Measurements from ENCODE around the gene GRK2. TPM values are rescaled to one million over a fixed set of nuclear protein-coding genes. Genes with fewer than 3 reads are reported as not detected.

GRK2 gene
- total and polyA plus RNA-seq, 9 of the 15 experiments (the other 6 are each of a cell fraction or from before 2014, with no cell fraction given): 0.24 to 95.8 (median 56.5) TPM

DNA sequence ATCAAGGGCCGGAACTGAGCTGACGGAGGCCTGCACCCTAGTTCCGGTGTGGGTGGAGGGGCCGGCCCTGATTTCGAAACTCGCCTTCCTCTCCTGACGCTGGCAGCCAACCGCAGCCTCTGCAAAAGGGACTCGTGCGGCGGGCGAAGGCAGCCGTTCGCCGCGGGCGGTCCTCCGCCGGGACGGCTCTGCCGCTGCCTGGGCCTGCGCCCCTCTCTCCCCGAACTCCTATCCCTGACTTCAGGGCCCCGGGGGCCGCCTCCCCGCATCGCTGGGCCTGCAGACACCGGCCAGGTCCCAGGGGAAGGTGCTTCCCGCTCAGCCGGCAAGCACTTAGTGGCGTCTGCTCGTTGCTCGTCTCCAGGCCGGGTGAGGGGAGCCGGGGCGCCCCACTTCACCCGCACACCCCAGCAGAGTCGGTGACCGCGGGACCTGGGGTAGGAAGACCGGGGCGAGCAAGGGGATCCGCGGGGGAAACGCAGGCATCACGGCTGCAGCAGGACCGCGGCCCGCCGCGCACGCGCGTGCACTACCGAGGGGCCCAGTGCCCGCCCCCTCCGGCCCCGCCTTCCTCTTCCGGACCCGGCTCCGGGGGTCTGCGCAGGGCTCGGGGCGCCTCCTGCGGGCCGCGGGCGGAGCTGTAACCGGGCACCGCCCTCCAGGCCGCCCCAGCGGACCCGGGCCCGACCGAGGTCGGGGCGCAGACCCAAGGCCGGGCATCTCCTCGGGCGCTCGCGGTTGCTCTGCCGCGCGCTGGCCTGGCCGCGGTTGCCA, 22.4 kb downstream of the GRK2 start (continued):
- TF ChIP-seq EGR1 (conservative IDR thresholded peaks at IDR 0.05) (peak; percentile 80), DMBX1 (CRISPR knock-in tag; IDR thresholded peaks at IDR 0.05; ENCODE audit: borderline replicate concordance) (0 out of 2 replicates have a peak, but pooled peaks have one; percentile 8), SMARCE1 (IDR thresholded peaks at IDR 0.05) (peak; percentile 36; the same call in 1 of the 2 replicates), TCF7 (IDR thresholded peaks at IDR 0.05; ENCODE audit: borderline replicate concordance) (0 out of 2 replicates have a peak, but pooled peaks have one; percentile 15), TSC22D4 (tag; IDR thresholded peaks at IDR 0.05) (no peak), POLR2B (IDR thresholded peaks at IDR 0.05; ENCODE audit: low read depth, partially characterized antibody) (peak; percentile 68), TAF7 (tag; IDR thresholded peaks at IDR 0.05) (0 out of 2 replicates have a peak, but pooled peaks have one; percentile 44), ZNF830 (CRISPR knock-in tag; IDR thresholded peaks at IDR 0.05) (peak; percentile 96), ETV1 (tag; conservative IDR thresholded peaks at IDR 0.05; ENCODE audit: low read depth) (peak; percentile 99; the same call in 1 of the 2 replicates), NFIX (CRISPR knock-in tag; IDR thresholded peaks at IDR 0.05; ENCODE audit: low read depth) (no peak), FIP1L1 (IDR thresholded peaks at IDR 0.05; ENCODE audit: low read depth, low read length, poor library complexity, severe bottlenecking) (peak; percentile 90)
- TF ChIP-seq, protein P1, sequence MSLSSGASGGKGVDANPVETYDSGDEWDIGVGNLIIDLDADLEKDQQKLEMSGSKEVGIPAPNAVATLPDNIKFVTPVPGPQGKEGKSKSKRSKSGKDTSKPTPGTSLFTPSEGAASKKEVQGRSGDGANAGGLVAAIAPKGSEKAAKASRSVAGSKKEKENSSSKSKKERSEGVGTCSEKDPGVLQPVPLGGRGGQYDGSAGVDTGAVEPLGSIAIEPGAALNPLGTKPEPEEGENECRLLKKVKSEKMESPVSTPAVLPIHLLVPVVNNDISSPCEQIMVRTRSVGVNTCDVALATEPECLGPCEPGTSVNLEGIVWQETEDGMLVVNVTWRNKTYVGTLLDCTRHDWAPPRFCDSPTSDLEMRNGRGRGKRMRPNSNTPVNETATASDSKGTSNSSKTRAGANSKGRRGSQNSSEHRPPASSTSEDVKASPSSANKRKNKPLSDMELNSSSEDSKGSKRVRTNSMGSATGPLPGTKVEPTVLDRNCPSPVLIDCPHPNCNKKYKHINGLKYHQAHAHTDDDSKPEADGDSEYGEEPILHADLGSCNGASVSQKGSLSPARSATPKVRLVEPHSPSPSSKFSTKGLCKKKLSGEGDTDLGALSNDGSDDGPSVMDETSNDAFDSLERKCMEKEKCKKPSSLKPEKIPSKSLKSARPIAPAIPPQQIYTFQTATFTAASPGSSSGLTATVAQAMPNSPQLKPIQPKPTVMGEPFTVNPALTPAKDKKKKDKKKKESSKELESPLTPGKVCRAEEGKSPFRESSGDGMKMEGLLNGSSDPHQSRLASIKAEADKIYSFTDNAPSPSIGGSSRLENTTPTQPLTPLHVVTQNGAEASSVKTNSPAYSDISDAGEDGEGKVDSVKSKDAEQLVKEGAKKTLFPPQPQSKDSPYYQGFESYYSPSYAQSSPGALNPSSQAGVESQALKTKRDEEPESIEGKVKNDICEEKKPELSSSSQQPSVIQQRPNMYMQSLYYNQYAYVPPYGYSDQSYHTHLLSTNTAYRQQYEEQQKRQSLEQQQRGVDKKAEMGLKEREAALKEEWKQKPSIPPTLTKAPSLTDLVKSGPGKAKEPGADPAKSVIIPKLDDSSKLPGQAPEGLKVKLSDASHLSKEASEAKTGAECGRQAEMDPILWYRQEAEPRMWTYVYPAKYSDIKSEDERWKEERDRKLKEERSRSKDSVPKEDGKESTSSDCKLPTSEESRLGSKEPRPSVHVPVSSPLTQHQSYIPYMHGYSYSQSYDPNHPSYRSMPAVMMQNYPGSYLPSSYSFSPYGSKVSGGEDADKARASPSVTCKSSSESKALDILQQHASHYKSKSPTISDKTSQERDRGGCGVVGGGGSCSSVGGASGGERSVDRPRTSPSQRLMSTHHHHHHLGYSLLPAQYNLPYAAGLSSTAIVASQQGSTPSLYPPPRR (CRISPR knock-in tag; IDR thresholded peaks at IDR 0.05; ENCODE audit: borderline replicate concordance): peak; percentile 79; the same call in 1 of the 2 replicates
- TF ChIP-seq, protein P2, sequence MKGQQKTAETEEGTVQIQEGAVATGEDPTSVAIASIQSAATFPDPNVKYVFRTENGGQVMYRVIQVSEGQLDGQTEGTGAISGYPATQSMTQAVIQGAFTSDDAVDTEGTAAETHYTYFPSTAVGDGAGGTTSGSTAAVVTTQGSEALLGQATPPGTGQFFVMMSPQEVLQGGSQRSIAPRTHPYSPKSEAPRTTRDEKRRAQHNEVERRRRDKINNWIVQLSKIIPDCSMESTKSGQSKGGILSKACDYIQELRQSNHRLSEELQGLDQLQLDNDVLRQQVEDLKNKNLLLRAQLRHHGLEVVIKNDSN (CRISPR knock-in tag; IDR thresholded peaks at IDR 0.05): 0 out of 2 replicates have a peak, but pooled peaks have one; percentile 2
- TF ChIP-seq, protein P3, sequence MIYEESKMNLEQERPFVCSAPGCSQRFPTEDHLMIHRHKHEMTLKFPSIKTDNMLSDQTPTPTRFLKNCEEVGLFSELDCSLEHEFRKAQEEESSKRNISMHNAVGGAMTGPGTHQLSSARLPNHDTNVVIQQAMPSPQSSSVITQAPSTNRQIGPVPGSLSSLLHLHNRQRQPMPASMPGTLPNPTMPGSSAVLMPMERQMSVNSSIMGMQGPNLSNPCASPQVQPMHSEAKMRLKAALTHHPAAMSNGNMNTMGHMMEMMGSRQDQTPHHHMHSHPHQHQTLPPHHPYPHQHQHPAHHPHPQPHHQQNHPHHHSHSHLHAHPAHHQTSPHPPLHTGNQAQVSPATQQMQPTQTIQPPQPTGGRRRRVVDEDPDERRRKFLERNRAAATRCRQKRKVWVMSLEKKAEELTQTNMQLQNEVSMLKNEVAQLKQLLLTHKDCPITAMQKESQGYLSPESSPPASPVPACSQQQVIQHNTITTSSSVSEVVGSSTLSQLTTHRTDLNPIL (CRISPR knock-in tag; IDR thresholded peaks at IDR 0.05): peak; percentile 38; the same call in 1 of the 2 replicates
- TF ChIP-seq, protein P4, sequence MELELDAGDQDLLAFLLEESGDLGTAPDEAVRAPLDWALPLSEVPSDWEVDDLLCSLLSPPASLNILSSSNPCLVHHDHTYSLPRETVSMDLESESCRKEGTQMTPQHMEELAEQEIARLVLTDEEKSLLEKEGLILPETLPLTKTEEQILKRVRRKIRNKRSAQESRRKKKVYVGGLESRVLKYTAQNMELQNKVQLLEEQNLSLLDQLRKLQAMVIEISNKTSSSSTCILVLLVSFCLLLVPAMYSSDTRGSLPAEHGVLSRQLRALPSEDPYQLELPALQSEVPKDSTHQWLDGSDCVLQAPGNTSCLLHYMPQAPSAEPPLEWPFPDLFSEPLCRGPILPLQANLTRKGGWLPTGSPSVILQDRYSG (tag; conservative IDR thresholded peaks at IDR 0.05; ENCODE audit: low read depth): 0 out of 2 replicates have a peak, but pooled peaks have one; percentile 26
- TF ChIP-seq, protein P5, sequence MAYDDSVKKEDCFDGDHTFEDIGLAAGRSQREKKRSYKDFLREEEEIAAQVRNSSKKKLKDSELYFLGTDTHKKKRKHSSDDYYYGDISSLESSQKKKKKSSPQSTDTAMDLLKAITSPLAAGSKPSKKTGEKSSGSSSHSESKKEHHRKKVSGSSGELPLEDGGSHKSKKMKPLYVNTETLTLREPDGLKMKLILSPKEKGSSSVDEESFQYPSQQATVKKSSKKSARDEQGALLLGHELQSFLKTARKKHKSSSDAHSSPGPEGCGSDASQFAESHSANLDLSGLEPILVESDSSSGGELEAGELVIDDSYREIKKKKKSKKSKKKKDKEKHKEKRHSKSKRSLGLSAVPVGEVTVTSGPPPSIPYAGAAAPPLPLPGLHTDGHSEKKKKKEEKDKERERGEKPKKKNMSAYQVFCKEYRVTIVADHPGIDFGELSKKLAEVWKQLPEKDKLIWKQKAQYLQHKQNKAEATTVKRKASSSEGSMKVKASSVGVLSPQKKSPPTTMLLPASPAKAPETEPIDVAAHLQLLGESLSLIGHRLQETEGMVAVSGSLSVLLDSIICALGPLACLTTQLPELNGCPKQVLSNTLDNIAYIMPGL (CRISPR knock-in tag; IDR thresholded peaks at IDR 0.05): no peak

Data from K562 (cell line).